ENCODE data around the gene RHBDF2.

DNA sequence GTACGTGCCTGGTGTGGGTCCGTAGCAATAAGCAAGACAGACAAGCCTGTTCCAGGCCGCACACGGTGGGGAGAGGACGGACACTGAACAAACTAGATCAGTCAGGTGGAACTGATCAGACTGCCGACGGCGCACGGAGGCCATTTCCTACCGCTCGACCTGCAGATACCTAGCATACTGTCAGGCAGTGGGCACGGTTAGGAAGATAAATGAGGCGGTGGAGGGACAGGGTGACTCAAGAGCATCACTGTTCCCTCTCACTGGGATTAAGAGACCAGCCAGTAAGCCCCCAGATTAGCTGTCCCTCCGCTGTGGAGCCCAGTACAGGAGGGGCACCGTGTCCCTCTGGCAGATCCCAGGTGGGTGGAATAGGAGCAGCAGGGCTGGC, 29.0 kb downstream of the RHBDF2 start:
- TF ChIP-seq POLR2AphosphoS5 (IDR thresholded peaks at IDR 0.05; ENCODE audit: low read depth, low read length) = no peak
- no peak for TF ChIP-seq SIN3A (IDR thresholded peaks at IDR 0.05; ENCODE audit: borderline replicate concordance, insufficient read depth, low read length)
- TF ChIP-seq, protein P1, sequence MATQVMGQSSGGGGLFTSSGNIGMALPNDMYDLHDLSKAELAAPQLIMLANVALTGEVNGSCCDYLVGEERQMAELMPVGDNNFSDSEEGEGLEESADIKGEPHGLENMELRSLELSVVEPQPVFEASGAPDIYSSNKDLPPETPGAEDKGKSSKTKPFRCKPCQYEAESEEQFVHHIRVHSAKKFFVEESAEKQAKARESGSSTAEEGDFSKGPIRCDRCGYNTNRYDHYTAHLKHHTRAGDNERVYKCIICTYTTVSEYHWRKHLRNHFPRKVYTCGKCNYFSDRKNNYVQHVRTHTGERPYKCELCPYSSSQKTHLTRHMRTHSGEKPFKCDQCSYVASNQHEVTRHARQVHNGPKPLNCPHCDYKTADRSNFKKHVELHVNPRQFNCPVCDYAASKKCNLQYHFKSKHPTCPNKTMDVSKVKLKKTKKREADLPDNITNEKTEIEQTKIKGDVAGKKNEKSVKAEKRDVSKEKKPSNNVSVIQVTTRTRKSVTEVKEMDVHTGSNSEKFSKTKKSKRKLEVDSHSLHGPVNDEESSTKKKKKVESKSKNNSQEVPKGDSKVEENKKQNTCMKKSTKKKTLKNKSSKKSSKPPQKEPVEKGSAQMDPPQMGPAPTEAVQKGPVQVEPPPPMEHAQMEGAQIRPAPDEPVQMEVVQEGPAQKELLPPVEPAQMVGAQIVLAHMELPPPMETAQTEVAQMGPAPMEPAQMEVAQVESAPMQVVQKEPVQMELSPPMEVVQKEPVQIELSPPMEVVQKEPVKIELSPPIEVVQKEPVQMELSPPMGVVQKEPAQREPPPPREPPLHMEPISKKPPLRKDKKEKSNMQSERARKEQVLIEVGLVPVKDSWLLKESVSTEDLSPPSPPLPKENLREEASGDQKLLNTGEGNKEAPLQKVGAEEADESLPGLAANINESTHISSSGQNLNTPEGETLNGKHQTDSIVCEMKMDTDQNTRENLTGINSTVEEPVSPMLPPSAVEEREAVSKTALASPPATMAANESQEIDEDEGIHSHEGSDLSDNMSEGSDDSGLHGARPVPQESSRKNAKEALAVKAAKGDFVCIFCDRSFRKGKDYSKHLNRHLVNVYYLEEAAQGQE (IDR thresholded peaks at IDR 0.05; ENCODE audit: insufficient read depth in 1 of 2, low read depth in 2 of 2, low read length in 2 of 2) = no peak
